GM06990 (cell line): ENCODE measurements around the gene CCDC38.

ENCODE experiments used
- DNase-seq: peaks from one replicate; pipeline ENCODE4 v3.0.0-alpha.2; 2011; ENCODE audit not compliant: insufficient read length; ENCODE audit errors: extremely low read depth
- H3K27me3 ChIP-seq: replicated peaks from 2 replicates; pipeline ENCODE4 v1.6.0; 2011; ENCODE audit warnings: low read length; ENCODE audit not compliant: control insufficient read depth, insufficient read depth
- H3K36me3 ChIP-seq: 2 replicates; pipeline ENCODE4 v1.5.1; 2011; ENCODE audit warnings: low read length; ENCODE audit not compliant: control insufficient read depth, insufficient read depth
- H3K4me3 ChIP-seq: replicated peaks from 2 replicates; pipeline ENCODE4 v1.5.1; 2011; ENCODE audit warnings: low read depth, mild to moderate bottlenecking, control low read depth, low read length
- CTCF ChIP-seq: IDR thresholded peaks from 2 replicates; pipeline ENCODE4 v1.5.1; 2011; ENCODE audit warnings: low read length, control low read depth, mild to moderate bottlenecking, inconsistent platforms; ENCODE audit not compliant: insufficient read depth, poor library complexity, severe bottlenecking

The CCDC38 gene

GRCh38 chr12:95956557-95957145, 14.2 kb upstream of the CCDC38 start:
- H3K4me3 ChIP-seq = no peak overlapping the region
- no peak for DNase-seq
- no peaks in the 10 kb centered on the region for H3K36me3 ChIP-seq
- H3K27me3 ChIP-seq = no peaks in the 10 kb centered on the region
- no peak for TF ChIP-seq CTCF

DNA sequence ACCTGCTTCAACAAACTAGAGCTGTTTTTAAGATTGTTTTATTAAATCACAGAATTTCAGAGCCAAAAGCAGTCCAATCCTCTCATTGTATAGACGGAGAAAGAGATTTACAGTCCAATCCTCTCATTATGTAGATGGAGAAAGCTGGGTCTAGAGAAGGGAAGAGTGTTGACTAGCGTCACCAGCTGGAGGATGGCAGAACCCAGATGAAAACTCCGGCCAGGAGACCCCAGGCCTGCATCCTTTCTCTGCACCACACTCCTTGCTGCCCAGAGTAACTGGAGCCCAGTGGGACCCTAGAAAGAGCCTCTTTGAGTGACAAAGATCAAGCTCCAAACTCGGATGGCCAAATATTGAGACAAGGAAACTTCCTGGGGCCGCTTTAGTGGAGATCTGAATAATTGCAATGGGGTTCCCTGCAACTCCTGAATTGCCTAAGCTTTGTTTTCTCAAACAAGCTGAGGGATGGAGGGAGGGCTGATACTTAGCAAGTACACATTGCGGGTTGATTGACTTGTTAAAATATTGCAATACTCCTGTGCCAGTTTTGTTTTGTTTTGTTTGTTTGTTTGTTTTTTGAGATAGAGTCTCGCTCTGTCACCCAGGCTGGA, 13.2 kb upstream of the CCDC38 start:
- no peak for DNase-seq
- H3K4me3 ChIP-seq = no peak overlapping the region
- no peaks in the 10 kb centered on the region for H3K27me3 ChIP-seq
- no peaks in the 10 kb centered on the region for H3K36me3 ChIP-seq
- TF ChIP-seq CTCF = no peak

- Histone ChIP-seq H3K27me3 (no peaks in the 10 kb centered on the region), H3K36me3 (no peaks in the 10 kb centered on the region), H3K4me3 (no peak overlapping the region)
- TF ChIP-seq CTCF = no peak
- DNase-seq = no peak
Observed at GRCh38 chr12:95953000-95953399, 10.6 kb upstream of the CCDC38 start.

DNA sequence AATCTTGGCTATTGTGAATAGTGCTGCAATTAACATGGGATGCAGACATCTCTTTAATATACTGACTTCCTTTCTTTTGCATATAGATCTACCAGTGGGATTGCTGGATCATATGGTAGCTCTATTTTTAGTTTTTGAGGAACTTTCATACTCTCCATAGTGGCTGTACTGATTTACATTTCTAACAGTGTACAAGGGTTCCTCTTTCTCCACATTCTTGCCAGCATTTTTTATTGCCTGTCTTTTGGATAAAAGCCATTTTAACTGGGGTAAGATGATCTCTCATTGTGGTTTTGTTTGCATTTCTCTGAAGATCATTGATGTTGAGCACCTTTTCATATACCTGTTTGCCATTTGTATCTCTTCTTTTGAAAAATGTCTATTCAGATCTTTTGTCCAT, 9.1 kb upstream of the CCDC38 start:
- no peaks in the 10 kb centered on the region for H3K36me3 ChIP-seq
- H3K27me3 ChIP-seq = no peaks in the 10 kb centered on the region
- H3K4me3 ChIP-seq = no peak overlapping the region
- DNase-seq = no peak
- no peak for TF ChIP-seq CTCF

- no peak for TF ChIP-seq CTCF
- Histone ChIP-seq H3K36me3 (no peaks in the 10 kb centered on the region), H3K4me3 (no peak overlapping the region), H3K27me3 (no peaks in the 10 kb centered on the region)
- no peak for DNase-seq
Observed at GRCh38 chr12:95949477-95950206, 7.2 kb upstream of the CCDC38 start.
